Calu3 (cell line): ENCODE measurements around the gene ZNF433. TPM values are rescaled to one million over a fixed set of nuclear protein-coding genes. Genes with fewer than 3 reads are reported as not detected.

Experiments
- BruUV-seq: library from RNA; stranded (reverse); fragments of 400-500 nt; replicated peaks from 2 replicates; lab custom pipeline; 2021; lab: Mats Ljungman, UMichigan
- CTCF ChIA-PET: fragments of 300-600 bp; sonication (Branson Sonifier 250); formaldehyde crosslinking; loops from one replicate; lab custom pipeline; 2022; ENCODE audit warnings: antibody characterized with exemption; lab: Charles Lee
- DNase-seq: peaks from one replicate; pipeline ENCODE4 v3.0.0; 2022
- H3K27ac Mint-ChIP-seq: one replicate; pipeline ENCODE4 v1.8.0; 2022; ENCODE audit warnings: mixed read lengths; ENCODE audit not compliant: unreplicated experiment
- H3K27me3 Mint-ChIP-seq: one replicate; pipeline ENCODE4 v1.8.0; 2022; ENCODE audit warnings: mixed read lengths; ENCODE audit not compliant: unreplicated experiment
- H3K36me3 Mint-ChIP-seq: one replicate; pipeline ENCODE4 v1.8.0; 2022; ENCODE audit warnings: mild to moderate bottlenecking, moderate library complexity, mixed read lengths; ENCODE audit not compliant: insufficient read depth, unreplicated experiment
- H3K4me1 Mint-ChIP-seq: one replicate; pipeline ENCODE4 v1.8.0; 2022; ENCODE audit warnings: mild to moderate bottlenecking, low read depth, mixed read lengths; ENCODE audit not compliant: unreplicated experiment
- H3K4me3 Mint-ChIP-seq: one replicate; pipeline ENCODE4 v1.8.0; 2022; ENCODE audit warnings: mild to moderate bottlenecking, low read depth, moderate library complexity, mixed read lengths; ENCODE audit not compliant: unreplicated experiment
- H3K9me3 Mint-ChIP-seq: one replicate; pipeline ENCODE4 v1.8.0; 2022; ENCODE audit warnings: low read depth, mixed read lengths; ENCODE audit not compliant: unreplicated experiment
- CTCF ChIP-seq: fragments of 200-600 bp; IDR thresholded peaks from one replicate; pipeline ENCODE4 v1.8.0; 2022; ENCODE audit warnings: antibody characterized with exemption; ENCODE audit not compliant: unreplicated experiment
- intact Hi-C: fragments of 100-400 bp; cut with micrococcal nuclease; formaldehyde crosslinking; loops from one replicate; pipeline ENCODE4 v1.10.0; 2022; ENCODE audit not compliant: unreplicated experiment
- total RNA-seq: library from RNA; stranded (reverse); gene quantifications from 2 replicates; pipeline ENCODE4 v1.2.3, GENCODE V29; 2022

Gene ZNF433
- total RNA-seq, 1 experiment from 2014 or later: 3.0 TPM

GRCh38 chr19:11964858-11965645 is 70.4 kb downstream of the ZNF433 start, which contains the start of gene ZNF763:
Gene ZNF763 (plus strand): TSS chr19:11965040. CDS start chr19:11965209, 169 bp downstream.
- no peak within 1 kb of the TSS for H3K27ac Mint-ChIP-seq

More at GRCh38 chr19:11964858-11965645, 70.4 kb downstream of the ZNF433 start, which contains the start of gene ZNF763:
- H3K4me1 Mint-ChIP-seq: peaks cover 9% of the 10 kb centered on the region
- DNase-seq: peak; percentile 87
- H3K27me3 Mint-ChIP-seq: no peaks in the 10 kb centered on the region
- H3K9me3 Mint-ChIP-seq: peaks cover 8% of the 10 kb centered on the region
- CTCF ChIA-PET: interaction anchor here (0.6 kb wide), 1 partner anchor 10 kb away, joined by 3 read pairs; no protein-coding TSS in a partner anchor
- H3K4me3 Mint-ChIP-seq: peak within 1 kb of the TSS; percentile 63
- H3K36me3 Mint-ChIP-seq: peaks cover 19% of the 10 kb centered on the region
- no peak for TF ChIP-seq CTCF
- BruUV-seq: TSS peak; percentile 62
- intact Hi-C loops: loop anchor here (1.0 to 2.0 kb wide), 3 partner anchors 23 to 176 kb away; partner anchors contain the start of genes ZNF20 and ZNF700

Other genes starting within 250 kb of the ZNF433 start
- 0.24 and 0.92 TPM in 2 replicates for gene ZNF491, start 237.2 kb downstream of the ZNF433 start, total RNA-seq
- 14.4 and 21.2 TPM in 2 replicates for gene ZNF440, start 221.4 kb downstream of the ZNF433 start, total RNA-seq
- gene ZNF439, start 187.0 kb downstream of the ZNF433 start, total RNA-seq: 0.71 TPM in 2 replicates
- gene ZNF69, start 147.9 kb downstream of the ZNF433 start, total RNA-seq: 9.4 and 10.3 TPM in 2 replicates
- 11.4 and 11.7 TPM in 2 replicates for gene ZNF700, start 110.6 kb downstream of the ZNF433 start, total RNA-seq
- gene ZNF763, start 70.6 kb downstream of the ZNF433 start, total RNA-seq: 1.7 and 2.0 TPM in 2 replicates
- gene ZNF878, start 17.3 kb upstream of the ZNF433 start, total RNA-seq: 0.49 and 0.66 TPM in 2 replicates
- not detected in 2 replicates for gene ZNF844, start 29.1 kb upstream of the ZNF433 start, total RNA-seq
- gene ZNF20, start 104.7 kb upstream of the ZNF433 start, total RNA-seq: 2.0 and 4.5 TPM in 2 replicates
- gene ZNF625, start 121.1 kb upstream of the ZNF433 start, total RNA-seq: not detected in 2 replicates
- 4.3 and 4.9 TPM in 2 replicates for gene ZNF136, start 127.4 kb upstream of the ZNF433 start, total RNA-seq